SK-MEL-5 (cell line): ENCODE data around the gene GOLGA6L6. TPM values are rescaled to one million over a fixed set of nuclear protein-coding genes. Genes with fewer than 3 reads are reported as not detected.
"Not testable (repeated sequence)": the region's sequence is repeated elsewhere in the genome, so short reads cannot be mapped to it uniquely, and the experiment has no call there.

ENCODE experiments used
- DNase-seq: peaks from one replicate; pipeline ENCODE4 v3.0.0-alpha.2; 2016; ENCODE audit warnings: low read depth, low spot score
- in situ Hi-C: cut with HindIII; loops from 2 replicates; pipeline ENCODE4 v1.10.0; 2016; ENCODE audit warnings: low sequenced_read_pairs, high pct_unique_total_duplicates, low pct_unique_long_range_greater_than_20kb
- polyA plus RNA-seq, 2 experiments: library from polyadenylated mRNA; depleted of rRNA; stranded (reverse); fragments of >200 nt; gene quantifications; 2 replicates each; pipeline ENCODE4 v1.2.3, GENCODE V29; 2015
- total RNA-seq: library from RNA; depleted of rRNA; stranded (reverse); fragments of >200 nt; shearing (Covaris generic); gene quantifications from 2 replicates; pipeline ENCODE4 v1.2.3, GENCODE V29; 2014; rRNA removed

Gene GOLGA6L6
- total RNA-seq, result not detected in 2 replicates
- polyA plus RNA-seq (2015; cell fraction: cytosol; rRNA removed), result not detected in 2 replicates
- not detected in 2 replicates for polyA plus RNA-seq (2015; cell fraction: nucleus; rRNA removed)

- in situ Hi-C loops, DNase-seq: not testable (repeated sequence)
Measured at GRCh38 chr15:20541700-20542099, at the start of gene GOLGA6L6. GOLGA6L6 (minus strand) TSS chr15:20541800; CDS start chr15:20541709, 91 bp downstream.

- DNase-seq, in situ Hi-C loops: not testable (repeated sequence)
Measured at GRCh38 chr15:20590069-20590468, 48.5 kb upstream of the GOLGA6L6 start.

GRCh38 chr15:20586821-20587220 is 45.2 kb upstream of the GOLGA6L6 start:
- DNase-seq, in situ Hi-C loops: not testable (repeated sequence)

GRCh38 chr15:20582726-20583115 is 41.1 kb upstream of the GOLGA6L6 start:
- in situ Hi-C loops, DNase-seq: not testable (repeated sequence)

- DNase-seq, in situ Hi-C loops: not testable (repeated sequence)
Measured at GRCh38 chr15:20582109-20582725, 40.6 kb upstream of the GOLGA6L6 start.

- in situ Hi-C loops, DNase-seq: not testable (repeated sequence)
Measured at GRCh38 chr15:20581261-20582108, 39.9 kb upstream of the GOLGA6L6 start.

- in situ Hi-C loops, DNase-seq: not testable (repeated sequence)
Measured at GRCh38 chr15:20579662-20580061, 38.1 kb upstream of the GOLGA6L6 start.

GRCh38 chr15:20551289-20551688 is 9.7 kb upstream of the GOLGA6L6 start:
- in situ Hi-C loops, DNase-seq: not testable (repeated sequence)

- DNase-seq, in situ Hi-C loops: not testable (repeated sequence)
Measured at GRCh38 chr15:20505926-20506658, 35.5 kb downstream of the GOLGA6L6 start.

GRCh38 chr15:20502839-20503238 is 38.8 kb downstream of the GOLGA6L6 start:
- DNase-seq, in situ Hi-C loops: not testable (repeated sequence)

GRCh38 chr15:20501512-20502222 is 39.9 kb downstream of the GOLGA6L6 start:
- in situ Hi-C loops, result not testable (repeated sequence)

GRCh38 chr15:20497781-20498180 is 43.8 kb downstream of the GOLGA6L6 start:
- in situ Hi-C loops, DNase-seq: not testable (repeated sequence)

More at GRCh38 chr15:20501512-20502222, 39.9 kb downstream of the GOLGA6L6 start:
- not testable (repeated sequence) for DNase-seq

GRCh38 chr15:20493035-20493434 is 48.6 kb downstream of the GOLGA6L6 start:
- DNase-seq, in situ Hi-C loops: not testable (repeated sequence)

- in situ Hi-C loops, DNase-seq: not testable (repeated sequence)
Measured at GRCh38 chr15:20492598-20492997, 49.0 kb downstream of the GOLGA6L6 start.

- in situ Hi-C loops, DNase-seq: not testable (repeated sequence)
Measured at GRCh38 chr15:20489320-20489719, 52.3 kb downstream of the GOLGA6L6 start.
